Motor neuron (in vitro differentiated cells): ENCODE data around the gene RASA3. TPM values are rescaled to one million over a fixed set of nuclear protein-coding genes. Genes with fewer than 3 reads are reported as not detected.

Experiments used
- total RNA-seq, 8 experiments: library from RNA; unstranded; fragments of 300-600 nt; gene quantifications; 2 replicates each; pipeline versions ENCODE4 v1.2.3 to v1.2.4, GENCODE V29; 2022

The RASA3 gene
- total RNA-seq, 8 experiments from 2014 or later, result 1.3 to 25.2 (median 10.0) TPM

Other genes starting within 250 kb of the RASA3 start
- gene C13orf46, start 158.5 kb downstream of the RASA3 start, total RNA-seq, result 1 to 10 TPM in 1 of 8 experiments, under 1 TPM in 7; 0.08 to 1.0 (median 0.27) TPM
- gene CFAP97D2, start 46.6 kb upstream of the RASA3 start, total RNA-seq, result 1 to 10 TPM in 1 of 8 experiments, under 1 TPM in 2, not detected in 5; 0.73 to 3.4 (median 0.95) TPM
- gene CDC16, start 102.3 kb upstream of the RASA3 start, total RNA-seq, result 10 to 100 TPM; 33.9 to 79.4 (median 44.0) TPM
- 10 to 100 TPM; 47.1 to 77.9 (median 54.0) TPM for gene UPF3A, start 149.0 kb upstream of the RASA3 start, total RNA-seq
- 10 to 100 TPM in 4 of 8 experiments, 1 to 10 TPM in 4; 6.3 to 39.2 (median 11.6) TPM for gene CHAMP1, start 181.9 kb upstream of the RASA3 start, total RNA-seq